GM18498 (cell line): ENCODE results near the gene NELFB.

ENCODE experiments used
- ATAC-seq: cut with Tn5 transposase; IDR thresholded peaks from one replicate; pipeline ENCODE4 v1.9.1; 2021; ENCODE audit warnings: mild to moderate bottlenecking, moderate library complexity; ENCODE audit not compliant: unreplicated experiment

NELFB gene

DNA sequence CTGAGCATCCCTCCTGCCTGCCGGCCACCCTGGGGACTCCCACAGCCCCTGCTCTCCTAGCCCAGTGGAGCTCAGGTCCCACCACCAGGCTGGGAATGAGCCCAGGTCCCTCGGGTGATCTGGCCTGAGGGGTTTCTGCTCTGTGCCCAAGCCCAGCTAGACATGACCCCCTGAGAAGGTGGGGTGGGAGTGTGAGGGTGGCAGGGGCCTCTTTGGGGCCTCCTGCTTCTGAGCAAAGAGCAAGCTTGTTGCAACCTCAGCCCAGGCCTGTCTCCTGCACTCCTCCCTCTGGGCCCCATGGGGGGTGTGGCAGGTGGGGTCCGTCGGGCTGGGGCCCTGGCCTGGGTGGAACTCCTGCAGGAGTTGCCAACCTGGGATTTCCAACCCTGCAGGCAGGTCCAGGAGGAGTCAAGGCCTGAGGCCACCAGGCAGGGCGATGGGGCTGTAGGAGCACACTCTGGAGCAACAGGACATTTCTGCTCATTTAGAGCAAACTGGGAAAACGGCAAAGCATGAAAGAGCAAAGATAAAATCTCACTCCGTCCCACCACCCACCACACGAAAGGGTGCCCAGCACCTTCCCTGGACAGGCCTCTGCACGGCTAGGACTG lies 58.3 kb downstream of the NELFB start:
- ATAC-seq, result no peak

DNA sequence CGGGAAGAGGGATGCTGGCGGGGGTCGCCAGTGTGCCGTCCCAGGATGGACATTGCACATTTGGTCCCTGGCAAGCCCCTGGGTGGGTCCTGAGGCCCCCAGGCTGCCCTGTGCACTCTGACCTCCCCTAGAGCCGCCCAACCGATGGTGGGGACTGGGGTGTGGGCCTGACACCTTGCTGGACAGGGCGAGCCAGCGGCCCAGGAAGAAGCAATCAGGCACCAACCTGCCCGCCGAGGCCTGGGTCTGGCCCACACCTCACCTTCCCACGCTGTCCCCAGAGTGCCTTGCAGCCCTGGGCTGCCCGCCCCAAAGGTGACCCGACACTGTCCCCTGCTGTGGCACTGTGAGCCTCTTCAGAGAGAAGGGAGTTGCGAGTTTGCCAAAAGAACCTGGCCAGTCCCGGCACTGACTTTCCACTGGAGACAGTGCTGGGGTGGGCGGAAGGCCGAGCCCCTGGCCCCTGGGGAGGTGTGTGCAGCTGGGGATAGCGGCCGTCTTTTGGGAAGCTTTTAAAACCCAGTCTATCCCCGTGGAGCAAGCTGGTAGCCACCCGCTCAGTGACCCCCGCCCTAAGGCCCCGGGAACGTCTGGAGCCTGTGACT lies 58.9 kb downstream of the NELFB start:
- no peak for ATAC-seq

DNA sequence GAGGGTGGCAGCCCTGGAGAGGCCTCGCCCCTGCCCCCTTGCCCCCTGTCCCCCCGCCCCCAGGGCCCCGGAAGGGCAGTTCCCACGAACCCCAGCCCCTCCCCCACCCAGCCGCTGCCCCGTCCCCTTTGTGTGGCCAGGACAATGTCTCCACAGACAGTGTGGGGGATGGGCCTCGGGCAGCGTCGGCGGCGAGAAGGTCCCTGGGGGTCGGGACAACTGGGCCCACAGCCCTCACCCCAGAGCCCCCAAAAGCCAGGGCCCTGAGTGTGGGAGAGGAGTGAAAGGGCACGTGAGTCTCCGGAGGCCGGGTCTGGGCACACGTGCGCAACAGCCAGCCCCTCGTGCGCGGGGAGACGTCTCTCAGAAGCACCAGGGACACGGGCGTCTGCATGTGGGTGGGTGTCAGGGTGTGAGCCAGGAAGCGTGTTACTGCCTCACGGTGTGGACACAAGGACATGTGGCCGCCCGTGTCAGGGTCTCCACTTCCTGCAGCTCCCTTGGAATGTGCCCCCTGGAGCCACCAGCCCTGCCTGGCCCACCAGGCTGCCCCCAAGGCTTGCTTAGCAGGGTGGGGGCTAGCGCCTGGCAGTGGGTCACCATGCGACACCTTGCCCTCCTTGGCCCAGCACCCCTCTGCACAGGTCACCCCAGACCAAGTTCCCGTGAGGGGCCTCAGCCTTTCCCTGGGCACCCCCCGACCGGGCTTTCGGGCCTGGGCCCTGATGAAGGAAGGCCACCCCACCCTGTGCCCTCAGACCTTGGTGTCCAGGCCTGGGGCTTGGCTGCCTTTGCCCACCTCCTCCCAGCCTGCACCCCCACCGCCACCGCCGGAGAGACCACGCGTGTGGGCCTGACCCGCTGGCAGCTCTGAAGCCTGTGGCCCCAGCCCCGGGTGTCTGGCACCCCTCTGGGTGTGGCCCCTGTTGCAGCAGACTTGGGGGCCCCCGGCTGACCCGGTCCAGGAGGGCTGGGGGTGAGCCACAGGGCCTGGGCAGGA lies 59.7 kb downstream of the NELFB start:
- no peak for ATAC-seq

DNA sequence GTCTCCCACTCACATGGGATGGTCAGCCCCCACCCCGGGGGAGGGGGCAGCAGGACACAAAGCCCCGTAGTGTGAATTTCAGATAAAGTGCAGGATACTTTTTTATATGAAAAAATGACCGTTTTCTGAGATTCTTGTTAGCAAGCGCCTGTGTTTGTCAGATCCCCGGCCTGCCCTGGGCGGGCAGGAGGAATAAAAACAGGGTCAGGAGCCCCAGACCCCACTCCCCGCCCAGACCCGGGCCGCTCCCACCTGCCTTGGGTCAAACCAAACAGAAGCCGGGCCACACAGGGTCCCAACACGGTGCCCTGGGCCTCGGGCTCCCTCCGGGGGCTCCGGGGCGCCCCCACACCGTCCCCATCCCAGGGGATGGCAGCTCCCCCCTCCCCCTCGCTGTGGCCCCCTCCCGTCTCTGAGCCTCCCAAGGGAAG lies 60.5 kb downstream of the NELFB start:
- no peak for ATAC-seq

DNA sequence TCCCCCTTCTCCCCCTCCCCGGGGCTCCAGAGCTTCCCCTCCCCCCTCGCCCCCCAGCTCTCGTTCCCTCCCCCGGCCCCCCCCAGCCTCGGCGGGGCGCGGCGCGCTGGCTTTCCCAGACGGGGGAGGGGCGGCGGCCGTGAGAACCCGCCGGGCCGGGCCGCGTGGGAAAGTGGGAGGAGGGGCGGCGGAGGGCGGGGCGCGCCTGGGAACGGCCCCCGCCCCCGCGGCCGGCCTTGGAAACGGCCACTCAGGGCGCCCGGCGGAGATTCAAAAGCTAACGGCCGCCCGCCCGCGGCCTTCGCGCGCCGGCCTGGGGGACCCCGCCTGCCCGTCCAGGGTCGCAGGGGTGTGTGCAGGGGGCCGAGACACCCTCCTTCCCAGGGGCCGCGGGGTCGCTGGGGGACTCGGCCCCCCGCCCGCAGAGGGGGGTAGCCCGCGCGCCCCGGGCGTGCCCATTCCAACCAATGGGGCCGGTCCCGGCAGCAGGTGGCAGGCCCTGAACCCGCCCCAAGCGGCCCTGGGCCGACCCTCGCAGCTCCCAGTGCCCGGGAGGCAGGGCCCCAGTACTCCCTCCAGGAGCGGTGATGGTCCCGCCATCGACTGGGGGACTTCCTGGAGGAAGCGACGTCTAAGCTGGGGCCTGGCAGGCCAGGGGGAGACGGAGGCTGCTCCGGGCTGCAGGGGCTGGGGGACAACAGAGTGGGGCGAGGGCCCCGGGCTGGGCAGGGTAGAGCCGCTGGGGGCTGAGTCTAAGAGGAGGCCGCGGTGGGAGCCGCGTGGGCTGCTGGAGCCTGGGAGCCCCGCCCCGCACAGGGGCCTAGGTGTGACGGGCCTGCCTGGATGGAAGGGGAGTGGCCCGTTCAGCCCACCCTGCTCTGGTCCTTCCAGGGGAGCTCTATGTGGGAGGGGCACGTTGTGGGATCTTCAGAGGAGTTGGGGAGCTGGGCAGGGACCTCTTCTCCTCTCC lies 61.2 kb downstream of the NELFB start:
- no peak for ATAC-seq

DNA sequence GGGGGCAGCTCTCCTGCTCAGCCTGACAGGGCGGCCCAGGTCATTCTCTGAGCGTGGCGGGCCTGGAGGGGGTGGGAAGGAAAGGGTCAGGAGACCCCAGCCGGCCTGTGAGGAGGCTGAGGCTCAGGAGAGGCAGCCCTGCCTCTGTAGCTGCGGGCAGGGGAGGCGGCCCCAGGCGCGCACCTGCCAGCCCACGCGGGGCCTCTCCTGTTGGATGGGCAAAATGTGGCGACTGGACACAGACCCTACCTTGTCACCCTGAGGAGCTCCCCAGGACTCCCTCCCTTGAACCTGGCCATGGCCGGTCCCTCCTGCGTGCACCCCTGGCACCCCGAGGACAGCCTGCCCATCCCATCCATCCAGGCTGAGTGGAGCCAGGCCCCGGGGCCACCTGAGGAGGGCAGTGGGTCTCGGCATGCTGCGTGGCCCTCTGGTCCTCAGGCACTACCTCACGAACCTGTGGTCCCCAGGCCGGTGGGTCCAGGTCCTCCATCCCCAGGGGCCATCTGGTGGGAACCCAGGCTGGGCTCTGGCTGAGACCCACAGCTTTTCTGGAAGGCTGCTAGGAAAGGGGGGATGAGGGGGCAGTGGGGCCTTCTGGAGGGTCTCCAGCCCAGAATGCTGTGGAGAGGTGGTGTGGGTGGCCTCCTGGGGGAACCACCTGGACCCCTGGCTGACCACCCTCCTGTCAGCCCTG lies 62.0 kb downstream of the NELFB start:
- ATAC-seq, result no peak

DNA sequence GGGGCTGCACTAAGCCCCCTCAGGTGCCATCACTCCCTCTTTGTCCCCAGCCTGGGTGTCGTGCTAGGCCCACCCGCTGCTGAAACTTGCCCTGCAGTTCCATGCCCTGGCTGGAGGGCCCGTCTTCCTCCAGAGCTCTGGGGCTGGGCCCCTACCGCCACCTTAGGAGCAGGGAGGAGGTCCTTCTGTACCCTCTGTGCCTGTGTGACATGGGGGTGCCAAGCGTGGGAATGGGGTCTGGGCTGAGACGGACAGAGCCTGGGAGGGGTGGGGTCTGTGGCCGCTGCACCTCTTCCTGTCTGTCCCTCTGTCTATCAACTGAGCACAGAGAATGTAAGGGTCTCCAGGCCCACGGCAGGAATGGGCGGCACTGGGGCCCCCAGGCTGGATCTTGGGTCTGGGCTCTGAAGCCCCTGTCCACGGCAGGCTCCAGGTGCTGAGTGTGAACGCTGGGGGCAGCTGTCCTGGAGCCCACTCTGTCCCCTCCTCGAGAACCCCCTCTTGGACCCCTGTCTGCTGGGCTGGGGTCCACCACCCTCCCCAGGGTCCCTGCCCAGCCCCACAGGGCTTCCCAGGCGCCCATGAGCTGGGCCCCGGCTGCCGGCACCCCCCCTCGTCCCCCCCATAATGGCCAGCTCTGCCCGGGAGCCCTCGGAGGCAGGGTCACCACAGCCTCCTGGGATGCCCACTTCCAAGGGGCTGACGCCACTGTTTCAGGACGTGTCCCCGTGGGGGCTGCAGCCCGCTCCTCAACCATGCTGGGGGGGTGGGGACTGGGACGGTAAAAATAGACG lies 62.8 kb downstream of the NELFB start:
- ATAC-seq, result no peak

DNA sequence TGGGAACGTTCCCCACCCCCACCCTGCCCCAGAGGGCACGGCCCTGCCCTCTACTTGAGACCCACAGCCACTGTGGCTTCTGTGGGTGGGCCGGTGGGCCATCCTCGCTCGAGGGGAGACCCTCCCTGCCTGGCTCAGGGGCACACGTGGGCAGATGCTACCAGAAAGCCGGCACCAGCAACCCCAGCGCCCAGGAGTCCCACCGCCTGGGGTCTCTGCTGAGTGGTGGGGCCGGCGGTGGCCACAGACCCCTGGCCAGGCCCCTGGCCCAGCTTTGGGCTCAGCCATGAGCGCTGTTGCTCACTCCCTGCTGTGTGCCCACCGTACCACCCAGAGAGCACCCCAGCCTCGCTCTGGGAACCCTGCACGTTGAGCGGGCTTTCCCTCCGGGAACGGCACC lies 63.5 kb downstream of the NELFB start:
- no peak for ATAC-seq

DNA sequence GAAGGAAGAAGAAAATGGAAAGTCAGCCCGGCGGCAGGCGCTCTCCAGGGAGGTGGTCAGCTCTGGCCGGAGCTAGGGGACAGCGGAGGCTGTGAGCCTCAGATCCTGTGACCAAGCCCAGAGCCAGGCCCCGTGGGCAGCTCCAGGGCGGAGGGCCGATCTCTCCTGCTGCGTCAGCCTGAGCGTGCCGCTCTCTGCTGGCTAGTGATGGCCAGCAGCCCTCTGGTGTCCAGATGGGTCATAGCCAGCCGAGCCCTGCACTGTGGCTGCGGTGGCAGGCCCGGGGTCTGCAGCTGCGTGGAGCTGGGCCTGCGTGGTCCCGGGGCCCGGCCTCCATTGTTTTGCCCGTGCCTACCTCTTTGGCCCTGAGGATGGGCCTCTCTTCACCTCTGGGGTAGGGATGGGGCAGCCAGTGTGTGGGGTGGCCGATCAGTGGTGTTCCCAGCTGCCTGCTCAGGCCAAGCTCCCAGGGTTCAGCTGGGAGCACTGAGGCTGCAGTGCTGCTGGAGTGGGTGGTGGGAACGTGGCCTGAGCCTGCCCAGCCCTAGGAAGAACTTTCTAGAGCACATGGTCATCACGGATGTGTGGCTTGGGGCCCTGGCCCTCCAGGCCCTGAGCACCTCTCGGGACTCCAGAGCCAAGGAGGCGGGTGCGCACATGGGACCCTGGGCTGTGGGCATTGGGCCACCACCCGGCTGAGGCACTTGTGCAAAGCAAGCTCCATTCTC lies 64.0 kb downstream of the NELFB start:
- ATAC-seq, result no peak

DNA sequence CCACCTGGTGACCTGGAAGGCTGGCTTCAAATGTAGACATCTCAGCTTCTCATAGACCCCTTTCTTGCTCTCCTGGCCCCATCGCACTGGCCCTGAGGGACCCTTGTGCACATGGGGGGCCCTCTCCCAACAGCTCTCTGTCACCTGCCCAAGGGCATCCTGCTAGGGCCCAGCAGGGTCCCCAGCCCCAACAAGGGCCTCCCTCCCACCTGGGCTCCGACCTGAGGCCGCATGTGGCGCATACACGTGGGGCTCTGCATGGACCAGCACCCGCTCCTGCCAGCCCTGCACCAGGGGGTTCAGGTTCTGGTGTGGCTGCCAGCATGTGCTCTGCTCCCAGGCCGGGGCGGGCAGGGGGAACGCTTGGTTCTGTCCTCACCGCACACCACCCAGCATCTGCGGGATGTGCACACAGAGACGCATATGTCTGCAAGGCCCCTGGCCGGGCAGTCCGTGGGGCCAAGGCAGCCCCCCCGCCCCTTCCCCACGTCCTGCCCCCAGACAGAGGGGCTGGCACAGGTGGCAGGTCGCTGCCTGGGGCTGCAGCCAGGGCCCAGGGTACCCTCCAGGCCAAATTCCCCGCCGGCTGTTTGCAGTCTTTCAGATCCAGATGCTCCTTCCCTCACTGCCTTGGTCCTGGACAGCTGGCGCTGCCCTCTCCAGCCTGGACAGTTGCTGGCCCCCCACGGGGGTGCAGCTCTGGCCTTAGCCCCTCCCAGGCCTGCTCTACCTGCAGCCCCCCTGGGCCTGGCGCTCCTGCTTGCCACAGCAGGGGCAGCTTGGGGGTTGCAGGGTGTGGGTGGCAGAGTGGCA lies 64.8 kb downstream of the NELFB start:
- ATAC-seq, result no peak

DNA sequence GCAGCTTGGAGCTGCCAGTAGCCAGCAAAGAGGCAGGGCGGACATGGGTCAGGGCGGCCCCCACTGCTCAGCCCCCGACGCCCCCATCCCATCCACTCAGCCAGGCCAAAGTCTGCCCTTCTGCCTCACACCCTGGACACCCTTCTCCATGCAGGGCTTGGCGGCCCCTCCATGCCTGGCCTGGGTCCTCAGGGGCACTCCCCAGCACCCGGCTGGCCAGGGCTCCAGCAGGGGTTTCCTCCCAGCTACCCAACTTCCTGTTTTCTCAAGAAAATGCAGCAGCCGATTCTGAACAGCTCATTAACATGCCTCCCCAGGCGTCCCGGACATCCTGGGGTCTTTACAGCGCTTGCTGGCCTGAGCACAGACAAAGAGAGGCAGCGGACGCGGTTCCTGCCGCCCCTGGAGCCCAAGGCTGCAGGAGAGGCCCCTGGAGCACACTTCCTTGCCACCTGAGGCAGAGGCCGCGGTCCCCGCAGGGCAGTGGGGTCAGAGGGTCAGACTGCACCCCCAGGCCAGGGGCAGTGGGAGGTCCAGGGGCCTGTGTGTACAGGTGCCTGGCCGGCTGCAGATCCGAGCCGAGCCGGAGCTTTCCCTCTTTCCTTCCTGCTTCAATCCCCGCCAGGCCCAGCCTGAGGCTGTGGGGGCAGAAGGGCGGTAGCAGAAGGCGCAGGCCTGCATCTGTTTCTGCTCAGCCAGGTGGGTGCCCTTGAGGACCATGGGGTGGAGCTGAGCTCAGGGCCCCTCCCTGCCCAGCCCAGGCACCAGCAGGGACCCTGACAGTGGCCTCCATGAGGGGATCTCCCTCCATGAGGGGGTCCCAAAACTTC lies 65.6 kb downstream of the NELFB start:
- no peak for ATAC-seq

DNA sequence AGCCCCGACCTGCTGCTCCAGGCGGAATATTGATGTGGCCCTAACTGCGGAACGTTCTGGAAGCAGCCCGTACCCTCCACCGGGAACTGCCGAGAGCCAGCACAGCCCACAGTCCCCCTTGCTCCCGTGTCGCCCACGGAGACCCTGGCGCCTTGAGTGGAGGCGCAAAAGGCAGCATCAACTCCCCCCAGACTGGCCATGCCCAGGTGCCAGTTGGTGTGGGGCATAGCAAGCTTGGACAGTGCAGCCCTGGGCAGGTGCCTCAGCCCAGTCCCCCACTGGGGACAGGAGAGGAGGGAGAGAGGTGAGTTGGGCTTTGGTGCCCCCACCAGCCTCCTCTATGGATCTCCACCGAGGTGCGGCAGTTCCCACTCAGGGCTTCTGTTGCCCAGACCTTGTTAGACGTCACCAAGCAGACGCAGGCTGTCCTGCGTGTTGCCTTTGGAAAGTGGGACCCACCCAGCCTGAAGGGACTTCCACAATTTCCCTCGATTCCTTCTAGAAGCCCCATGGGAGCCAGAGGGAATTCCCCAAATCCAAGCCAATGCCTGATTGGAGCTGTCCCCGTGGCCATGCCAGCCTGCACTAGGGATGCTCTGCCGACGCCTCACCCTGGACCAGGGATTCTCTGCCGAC lies 66.7 kb downstream of the NELFB start:
- ATAC-seq, result no peak
